CD14-positive monocyte (primary cell): Measurements from ENCODE around the gene UNKL. TPM values are rescaled to one million over a fixed set of nuclear protein-coding genes. Genes with fewer than 3 reads are reported as not detected.
A peak's percentile ranks its signal among the peaks of the same experiment; 100 is the strongest.

ENCODE experiments used
- DNase-seq, 3 donors: peaks; one replicate each; pipeline ENCODE4 v3.0.0-alpha.2; 2011 to 2022
- H2AFZ ChIP-seq: 2 replicates; pipeline ENCODE4 v1.6.0; 2012; ENCODE audit warnings: mild to moderate bottlenecking, low read depth, low read length, inconsistent platforms; ENCODE audit not compliant: insufficient read depth, poor library complexity, severe bottlenecking
- H3K27ac ChIP-seq, 2 donors: 1 replicate in 1 of 2; 2 replicates in 1 of 2; pipeline ENCODE4 v1.5.1; 2012 to 2013; ENCODE audit warnings: low read length in 2 of 2, control low read depth in 1 of 2, inconsistent platforms in 1 of 2, low read depth in 1 of 2, mild to moderate bottlenecking in 1 of 2
- H3K27me3 ChIP-seq, 2 donors: one replicate each; pipeline versions ENCODE4 v1.6.0 to v1.6.1; 2011 to 2013; ENCODE audit warnings: low read length in 2 of 2; ENCODE audit not compliant: control insufficient read depth in 2 of 2, insufficient read depth in 2 of 2
- H3K36me3 ChIP-seq, 2 donors: replicated peaks in 1 of 2; 1 replicate in 1 of 2; 2 replicates in 1 of 2; pipeline versions ENCODE4 v1.5.1 to v1.6.1; 2012 to 2013; ENCODE audit warnings: low read length in 2 of 2, control low read depth in 1 of 2, inconsistent platforms in 1 of 2, mild to moderate bottlenecking in 1 of 2; ENCODE audit not compliant: insufficient read depth in 2 of 2, control insufficient read depth in 1 of 2
- H3K4me1 ChIP-seq, 2 donors: 1 replicate in 1 of 2; 2 replicates in 1 of 2; pipeline versions ENCODE4 v1.5.1 to v1.6.1; 2012 to 2013; ENCODE audit warnings: low read length in 2 of 2, control low read depth in 1 of 2, inconsistent platforms in 1 of 2, mild to moderate bottlenecking in 1 of 2, moderate library complexity in 1 of 2; ENCODE audit not compliant: insufficient read depth in 2 of 2, control insufficient read depth in 1 of 2
- H3K4me2 ChIP-seq: replicated peaks from 2 replicates; pipeline ENCODE3; 2012; ENCODE audit warnings: low read length, moderate library complexity, mild to moderate bottlenecking; ENCODE audit not compliant: poor library complexity, severe bottlenecking; ENCODE audit errors: extremely low read depth
- H3K4me3 ChIP-seq, 3 experiments: fragments of 200-600 bp in 1 of 3; sonication (generic) in 1 of 3; replicated peaks in 1 of 3; 1 replicate in 2 of 3; 2 replicates in 1 of 3; pipeline ENCODE4 v1.5.1; 2011 to 2013; ENCODE audit warnings: low read length in 3 of 3, mild to moderate bottlenecking in 3 of 3, control low read depth in 2 of 3, low read depth in 2 of 3, inconsistent platforms in 1 of 3, moderate library complexity in 1 of 3
- H3K79me2 ChIP-seq: 2 replicates; pipeline ENCODE4 v1.6.0; 2012; ENCODE audit warnings: mild to moderate bottlenecking, control low read depth, inconsistent platforms, low read length, moderate library complexity; ENCODE audit not compliant: insufficient read depth
- H3K9ac ChIP-seq: 2 replicates; pipeline ENCODE4 v1.6.0; 2017; ENCODE audit warnings: low read length, mild to moderate bottlenecking; ENCODE audit not compliant: insufficient read depth, poor library complexity, severe bottlenecking
- H3K9me3 ChIP-seq, 2 donors: replicated peaks in 1 of 2; 1 replicate in 1 of 2; 2 replicates in 1 of 2; pipeline versions ENCODE4 v1.5.1 to v1.6.1; 2012 to 2013; ENCODE audit warnings: low read length in 2 of 2, control low read depth in 1 of 2; ENCODE audit not compliant: control insufficient read depth in 1 of 2, insufficient read depth in 1 of 2
- H4K20me1 ChIP-seq: 2 replicates; pipeline ENCODE4 v1.6.0; 2012; ENCODE audit warnings: mild to moderate bottlenecking, low read length, control low read depth, moderate library complexity; ENCODE audit not compliant: insufficient read depth
- H3K27ac Mint-ChIP-seq, 7 donors: one replicate each; pipeline ENCODE4 v1.8.0; 2020; ENCODE audit warnings: mild to moderate bottlenecking in 7 of 7, mixed read lengths in 7 of 7, moderate library complexity in 6 of 7, inconsistent platforms in 2 of 7
- H3K27me3 Mint-ChIP-seq, 3 donors: one replicate each; pipeline ENCODE4 v1.8.0; 2021 to 2022; ENCODE audit warnings: low read depth in 3 of 3, mild to moderate bottlenecking in 3 of 3, mixed read lengths in 3 of 3, moderate library complexity in 3 of 3, inconsistent platforms in 1 of 3
- H3K36me3 Mint-ChIP-seq, 2 donors: one replicate each; pipeline ENCODE4 v1.8.0; 2020; ENCODE audit warnings: mixed read lengths in 2 of 2, inconsistent platforms in 1 of 2, mild to moderate bottlenecking in 1 of 2
- H3K4me1 Mint-ChIP-seq: one replicate; pipeline ENCODE4 v1.8.0; 2020; ENCODE audit warnings: mild to moderate bottlenecking, mixed read lengths
- H3K4me3 Mint-ChIP-seq, 2 donors: one replicate each; pipeline ENCODE4 v1.8.0; 2020; ENCODE audit warnings: mild to moderate bottlenecking in 2 of 2, mixed read lengths in 2 of 2, moderate library complexity in 1 of 2
- H3K9me3 Mint-ChIP-seq, 7 donors: one replicate each; pipeline ENCODE4 v1.8.0; 2020 to 2022; ENCODE audit warnings: mixed read lengths in 7 of 7, mild to moderate bottlenecking in 6 of 7, moderate library complexity in 6 of 7, inconsistent platforms in 2 of 7
- CTCF ChIP-seq: fragments of 200-600 bp; IDR thresholded peaks from one replicate; pipeline ENCODE4 v1.8.0; 2022; ENCODE audit warnings: antibody characterized with exemption, mild to moderate bottlenecking
- WGBS: methylation state at CpG from one replicate; pipeline ENCODE4 v1.1.5; 2013; ENCODE audit warnings: missing lambda C conversion rate; ENCODE audit not compliant: insufficient coverage; 5-methylcytosine and 5-hydroxymethylcytosine counted together
- intact Hi-C, 2 donors: fragments of 100-400 bp; cut with micrococcal nuclease; formaldehyde crosslinking; loops; one replicate each; pipeline versions ENCODE4 v1.15.0 to v1.15.1; 2023
- polyA plus RNA-seq, 3 donors: library from polyadenylated mRNA; depleted of rRNA in 1 of 3; unstranded in 2 of 3; stranded (reverse) in 1 of 3; fragments of 300-500 nt in 2 of 3; fragments of >200 nt in 1 of 3; fragmentation: Illumina TruSeq in 2 of 3; gene quantifications; 1 replicate in 2 of 3; 2 replicates in 1 of 3; pipeline ENCODE4 v1.2.3, GENCODE V29; 2012 to 2021

Gene UNKL
- polyA plus RNA-seq, 3 donors, result 1.2 to 19.9 (median 2.2) TPM

GRCh38 chr16:1378804-1379303 lies 35.6 kb downstream of the UNKL start:
- H3K27me3 Mint-ChIP-seq, result peaks cover 1 to 3% (median 2%) of the 10 kb centered on the region in 3 donors
- H3K4me1 Mint-ChIP-seq, result peaks cover 17% of the 10 kb centered on the region
- H4K20me1 ChIP-seq, result peaks cover 89% of the 10 kb centered on the region
- no peaks in the 10 kb centered on the region for H3K9me3 ChIP-seq
- peak overlapping the region; percentile 20 to 75 (median 37) for H3K4me3 ChIP-seq
- H3K4me3 Mint-ChIP-seq, result peak overlapping the region; percentile 76 to 89
- H3K27ac ChIP-seq, result no peak overlapping the region
- peak overlapping the region; percentile 91 for H3K4me2 ChIP-seq
- 7% methylated on average over 31 of the region's 31 CpGs for WGBS
- H3K4me1 ChIP-seq, result peaks cover 12 to 22% of the 10 kb centered on the region in 2 donors
- no peaks in the 10 kb centered on the region for H3K27me3 ChIP-seq
- H3K27ac Mint-ChIP-seq, result peak overlapping the region in 5 of 7 donors; percentile 65 to 88 (median 85)
- intact Hi-C loops, result loop anchor here in 1 of 2 donors (1.0 kb wide), 1 partner anchor 327 kb away; the partner anchor contains the start of gene MAPK8IP3
- H3K36me3 Mint-ChIP-seq, result peaks cover 40 to 76% of the 10 kb centered on the region in 2 donors
- peaks cover 12% of the 10 kb centered on the region for H3K79me2 ChIP-seq
- peak; percentile 84 to 96 (median 86) for DNase-seq
- H3K9ac ChIP-seq, result peak overlapping the region; percentile 65
- no peak overlapping the region for H2AFZ ChIP-seq
- TF ChIP-seq CTCF, result no peak
- peaks cover 37 to 49% of the 10 kb centered on the region in 2 donors for H3K36me3 ChIP-seq
- no peaks in the 10 kb centered on the region for H3K9me3 Mint-ChIP-seq

- Histone ChIP-seq H3K79me2 (peaks cover 12% of the 10 kb centered on the region), H3K9ac (no peak overlapping the region), H3K27me3 (no peaks in the 10 kb centered on the region), H4K20me1 (peaks cover 83% of the 10 kb centered on the region), H3K4me2 (peak overlapping the region; percentile 91), H3K27ac (no peak overlapping the region), H2AFZ (no peak overlapping the region), H3K4me3 (peak overlapping the region in 1 of 3 experiments; percentile 75), H3K4me1 (peaks cover 12 to 22% of the 10 kb centered on the region in 2 donors), H3K36me3 (peaks cover 31 to 43% of the 10 kb centered on the region in 2 donors), H3K9me3 (no peaks in the 10 kb centered on the region)
- peaks cover 40 to 70% of the 10 kb centered on the region in 2 donors for H3K36me3 Mint-ChIP-seq
- H3K9me3 Mint-ChIP-seq, result no peaks in the 10 kb centered on the region
- peaks cover 1 to 3% (median 2%) of the 10 kb centered on the region in 3 donors for H3K27me3 Mint-ChIP-seq
- intact Hi-C loops, result no loop called here
- DNase-seq, result peak in 1 of 3 donors; percentile 10
- no peak for TF ChIP-seq CTCF
- peaks cover 17% of the 10 kb centered on the region for H3K4me1 Mint-ChIP-seq
- peak overlapping the region in 1 of 2 donors; percentile 76 for H3K4me3 Mint-ChIP-seq
- WGBS, result 96% methylated on average over 20 of the region's 25 CpGs
- H3K27ac Mint-ChIP-seq, result peak overlapping the region in 3 of 7 donors; percentile 47 to 85 (median 65)
Measured at GRCh38 chr16:1378087-1378803, 36.3 kb downstream of the UNKL start.
